ENCODE results near the gene EDRF1.

DNA sequence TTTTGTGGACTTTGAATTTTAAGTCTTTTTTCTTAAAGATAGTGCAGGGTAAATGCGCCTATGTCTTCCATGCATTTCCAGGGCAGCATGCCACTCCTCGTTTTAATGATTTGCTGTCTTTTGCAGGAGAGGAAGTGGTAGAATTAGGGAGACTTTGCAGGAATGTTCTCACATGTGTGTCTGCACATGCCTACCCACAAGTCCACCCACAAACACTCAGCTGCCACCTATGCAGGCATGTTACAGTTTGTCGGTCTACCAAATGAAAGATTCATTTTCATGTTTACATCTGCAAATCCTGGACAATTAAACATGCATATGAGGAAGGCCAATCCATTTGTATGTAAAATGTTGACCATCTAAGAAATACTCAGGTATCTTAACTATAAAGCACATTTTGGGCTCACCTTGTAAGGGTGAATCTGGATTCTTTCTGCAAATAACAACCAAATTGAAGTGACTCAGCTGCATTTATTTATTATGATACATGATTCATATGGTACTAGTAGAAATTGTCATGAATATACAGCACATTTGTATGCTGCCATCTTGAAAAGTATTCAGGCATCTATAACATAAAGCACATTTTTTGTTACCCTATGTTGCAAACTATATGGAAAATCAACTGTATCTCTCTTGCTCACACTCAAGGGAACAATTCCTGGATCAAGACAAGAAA is 31.9 kb upstream of the EDRF1 start:
- no peak for TF ChIP-seq EZH2 (IDR thresholded peaks at IDR 0.05; ENCODE audit: borderline replicate concordance, low read length)
- TF ChIP-seq, protein P1, sequence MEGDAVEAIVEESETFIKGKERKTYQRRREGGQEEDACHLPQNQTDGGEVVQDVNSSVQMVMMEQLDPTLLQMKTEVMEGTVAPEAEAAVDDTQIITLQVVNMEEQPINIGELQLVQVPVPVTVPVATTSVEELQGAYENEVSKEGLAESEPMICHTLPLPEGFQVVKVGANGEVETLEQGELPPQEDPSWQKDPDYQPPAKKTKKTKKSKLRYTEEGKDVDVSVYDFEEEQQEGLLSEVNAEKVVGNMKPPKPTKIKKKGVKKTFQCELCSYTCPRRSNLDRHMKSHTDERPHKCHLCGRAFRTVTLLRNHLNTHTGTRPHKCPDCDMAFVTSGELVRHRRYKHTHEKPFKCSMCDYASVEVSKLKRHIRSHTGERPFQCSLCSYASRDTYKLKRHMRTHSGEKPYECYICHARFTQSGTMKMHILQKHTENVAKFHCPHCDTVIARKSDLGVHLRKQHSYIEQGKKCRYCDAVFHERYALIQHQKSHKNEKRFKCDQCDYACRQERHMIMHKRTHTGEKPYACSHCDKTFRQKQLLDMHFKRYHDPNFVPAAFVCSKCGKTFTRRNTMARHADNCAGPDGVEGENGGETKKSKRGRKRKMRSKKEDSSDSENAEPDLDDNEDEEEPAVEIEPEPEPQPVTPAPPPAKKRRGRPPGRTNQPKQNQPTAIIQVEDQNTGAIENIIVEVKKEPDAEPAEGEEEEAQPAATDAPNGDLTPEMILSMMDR (conservative IDR thresholded peaks at IDR 0.05 in 1 of 2, IDR thresholded peaks at IDR 0.05 in 1 of 2; ENCODE audit: extremely low read depth in 1 of 2, insufficient read depth in 1 of 2, low read depth in 1 of 2, low read length in 2 of 2), result no peak
